A673 (cell line): ENCODE measurements around the gene ABCG5. TPM values are rescaled to one million over a fixed set of nuclear protein-coding genes. Genes with fewer than 3 reads are reported as not detected.

ENCODE experiments used
- BruUV-seq: library from RNA; stranded (reverse); fragments of 400-500 nt; replicated peaks from 2 replicates; lab custom pipeline; 2021; lab: Mats Ljungman, UMichigan
- CTCF ChIA-PET: fragments of 300-600 bp; sonication (Branson Sonifier 250); formaldehyde crosslinking; loops from one replicate; lab custom pipeline; 2022; ENCODE audit warnings: antibody characterized with exemption; lab: Charles Lee
- POLR2A ChIA-PET: fragments of 300-600 bp; sonication (Branson Sonifier 250); formaldehyde crosslinking; loops from one replicate; lab custom pipeline; 2022; ENCODE audit warnings: antibody characterized with exemption; ENCODE audit not compliant: low non-redundant PET; lab: Charles Lee
- DNase-seq: peaks from one replicate; pipeline ENCODE4 v3.0.0-alpha.2; 2015; ENCODE audit warnings: low spot score
- H3K27ac ChIP-seq: fragments of 200-600 bp; sonication (generic); 2 replicates; pipeline ENCODE4 v1.5.1; 2016; ENCODE audit warnings: mixed run types, low read depth, mild to moderate bottlenecking, mixed read lengths, antibody characterized with exemption, low read length; ENCODE audit not compliant: poor library complexity, severe bottlenecking
- H3K27me3 ChIP-seq: fragments of 200-600 bp; sonication (generic); replicated peaks from 2 replicates; pipeline ENCODE4 v1.6.1; 2017; ENCODE audit warnings: mixed run types, low read depth, mild to moderate bottlenecking, mixed read lengths, antibody characterized with exemption, low read length; ENCODE audit not compliant: insufficient read depth, poor library complexity
- H3K36me3 ChIP-seq: fragments of 200-600 bp; sonication (generic); 2 replicates; pipeline ENCODE4 v1.6.1; 2016; ENCODE audit warnings: mixed run types, mild to moderate bottlenecking, mixed read lengths, antibody characterized with exemption, low read length; ENCODE audit not compliant: insufficient read depth, poor library complexity, severe bottlenecking
- H3K4me1 ChIP-seq: fragments of 200-600 bp; sonication (generic); 2 replicates; pipeline ENCODE4 v1.6.1; 2017; ENCODE audit warnings: mixed run types, mild to moderate bottlenecking, mixed read lengths, antibody characterized with exemption, low read length; ENCODE audit not compliant: insufficient read depth, poor library complexity, severe bottlenecking
- H3K4me3 ChIP-seq: fragments of 200-600 bp; sonication (generic); 2 replicates; pipeline ENCODE4 v1.5.1; 2016; ENCODE audit warnings: low read depth, mixed run types, mild to moderate bottlenecking, mixed read lengths, low read length; ENCODE audit not compliant: poor library complexity, severe bottlenecking
- H3K9me3 ChIP-seq: fragments of 200-600 bp; sonication (generic); 2 replicates; pipeline ENCODE4 v1.6.1; 2016; ENCODE audit warnings: mixed run types, low read depth, mild to moderate bottlenecking, mixed read lengths, antibody characterized with exemption, low read length; ENCODE audit not compliant: poor library complexity, severe bottlenecking
- EZH2 ChIP-seq: fragments of 200-600 bp; sonication (generic); IDR thresholded peaks from 2 replicates; pipeline ENCODE4 v1.6.1; 2017; ENCODE audit warnings: borderline replicate concordance, low read depth, mild to moderate bottlenecking, mixed read lengths, antibody characterized with exemption, low read length; ENCODE audit not compliant: poor library complexity, severe bottlenecking
- intact Hi-C: fragments of 100-400 bp; cut with micrococcal nuclease; formaldehyde crosslinking; loops from one replicate; pipeline ENCODE4 v1.10.0; 2022; ENCODE audit not compliant: unreplicated experiment
- total RNA-seq: library from RNA; stranded (reverse); gene quantifications from 2 replicates; pipeline ENCODE4 v1.2.3, GENCODE V29; 2021
- TF ChIP-seq, protein P1 (sequence below): fragments of 300-800, 200-600 bp; sonication (generic); conservative IDR thresholded peaks from 2 replicates; pipeline ENCODE4 v1.5.1; 2017; ENCODE audit warnings: low read depth, mild to moderate bottlenecking, antibody characterized with exemption, low read length, moderate library complexity, mixed read lengths

The ABCG5 gene
- total RNA-seq, 1 experiment from 2014 or later, result not detected

- Histone ChIP-seq H3K36me3 (no peaks in the 10 kb centered on the region), H3K27me3 (peaks cover 22% of the 10 kb centered on the region), H3K4me1 (no peaks in the 10 kb centered on the region), H3K4me3 (no peak overlapping the region), H3K27ac (no peak overlapping the region), H3K9me3 (no peaks in the 10 kb centered on the region)
- intact Hi-C loops, result no loop called here
- BruUV-seq, result no TSS peak
- ChIA-PET CTCF (no interaction called here), POLR2A (no interaction called here)
- TF ChIP-seq, protein P1, sequence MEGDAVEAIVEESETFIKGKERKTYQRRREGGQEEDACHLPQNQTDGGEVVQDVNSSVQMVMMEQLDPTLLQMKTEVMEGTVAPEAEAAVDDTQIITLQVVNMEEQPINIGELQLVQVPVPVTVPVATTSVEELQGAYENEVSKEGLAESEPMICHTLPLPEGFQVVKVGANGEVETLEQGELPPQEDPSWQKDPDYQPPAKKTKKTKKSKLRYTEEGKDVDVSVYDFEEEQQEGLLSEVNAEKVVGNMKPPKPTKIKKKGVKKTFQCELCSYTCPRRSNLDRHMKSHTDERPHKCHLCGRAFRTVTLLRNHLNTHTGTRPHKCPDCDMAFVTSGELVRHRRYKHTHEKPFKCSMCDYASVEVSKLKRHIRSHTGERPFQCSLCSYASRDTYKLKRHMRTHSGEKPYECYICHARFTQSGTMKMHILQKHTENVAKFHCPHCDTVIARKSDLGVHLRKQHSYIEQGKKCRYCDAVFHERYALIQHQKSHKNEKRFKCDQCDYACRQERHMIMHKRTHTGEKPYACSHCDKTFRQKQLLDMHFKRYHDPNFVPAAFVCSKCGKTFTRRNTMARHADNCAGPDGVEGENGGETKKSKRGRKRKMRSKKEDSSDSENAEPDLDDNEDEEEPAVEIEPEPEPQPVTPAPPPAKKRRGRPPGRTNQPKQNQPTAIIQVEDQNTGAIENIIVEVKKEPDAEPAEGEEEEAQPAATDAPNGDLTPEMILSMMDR, result no peak
- no peak for TF ChIP-seq EZH2
- DNase-seq, result no peak
These were observed 12.1 kb downstream of the ABCG5 start for GRCh38 chr2:43826305-43827250.

DNA sequence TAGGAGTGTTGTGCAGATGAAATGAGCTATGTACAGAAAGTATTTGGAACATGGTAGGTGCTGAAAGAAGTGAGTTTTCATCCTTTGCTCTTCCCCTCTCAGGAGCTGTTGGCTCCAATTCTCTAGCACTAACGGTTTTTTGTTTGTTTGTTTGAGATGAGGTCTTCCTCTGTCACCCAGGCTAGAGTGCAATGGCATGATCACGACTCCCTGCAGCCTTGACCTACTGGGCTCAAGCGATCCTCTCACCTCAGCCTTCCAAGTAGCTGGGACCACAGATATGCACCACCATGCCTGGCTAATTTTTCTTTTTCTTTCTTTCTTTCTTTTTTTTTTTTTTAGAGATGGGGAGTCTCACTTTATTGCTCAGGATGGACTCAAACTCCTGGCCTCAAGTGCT, 12.8 kb downstream of the ABCG5 start:
- POLR2A ChIA-PET, result no interaction called here
- no peaks in the 10 kb centered on the region for H3K36me3 ChIP-seq
- TF ChIP-seq, protein P1, result no peak
- no peak for TF ChIP-seq EZH2
- no peaks in the 10 kb centered on the region for H3K4me1 ChIP-seq
- peaks cover 14% of the 10 kb centered on the region for H3K27me3 ChIP-seq
- DNase-seq, result no peak
- intact Hi-C loops, result no loop called here
- CTCF ChIA-PET, result no interaction called here
- no peak overlapping the region for H3K4me3 ChIP-seq
- H3K27ac ChIP-seq, result no peak overlapping the region
- no TSS peak for BruUV-seq
- H3K9me3 ChIP-seq, result no peaks in the 10 kb centered on the region

- DNase-seq, result no peak
- Histone ChIP-seq H3K9me3 (no peaks in the 10 kb centered on the region), H3K4me1 (no peaks in the 10 kb centered on the region), H3K4me3 (no peak overlapping the region), H3K36me3 (no peaks in the 10 kb centered on the region), H3K27ac (no peak overlapping the region), H3K27me3 (peaks cover 6% of the 10 kb centered on the region)
- ChIA-PET POLR2A (no interaction called here), CTCF (no interaction called here)
- no peak for TF ChIP-seq EZH2
- TF ChIP-seq, protein P1, result no peak
- no TSS peak for BruUV-seq
- intact Hi-C loops, result no loop called here
These were observed 13.6 kb downstream of the ABCG5 start for GRCh38 chr2:43824951-43825493.
